Measurements from ENCODE around the gene MAK.

- TF ChIP-seq CTCF (CRISPR knock-in tag; IDR thresholded peaks at IDR 0.05) (no peak), GMEB2 (CRISPR knock-in tag; IDR thresholded peaks at IDR 0.05; ENCODE audit: low read depth) (no peak), EP300 (IDR thresholded peaks at IDR 0.05; ENCODE audit: low read depth in 2 of 2, low read length in 2 of 2) (no peak), EP300 (CRISPR knock-in tag; IDR thresholded peaks at IDR 0.05; ENCODE audit: borderline replicate concordance) (no peak), GABPA (IDR thresholded peaks at IDR 0.05; ENCODE audit: low read depth, low read length) (no peak), GABPA (CRISPR knock-in tag; IDR thresholded peaks at IDR 0.05; ENCODE audit: low read depth) (no peak), ZMAT3 (CRISPR knock-in tag; conservative IDR thresholded peaks at IDR 0.05) (no peak), TRIM22 (IDR thresholded peaks at IDR 0.05) (no peak), POLR2AphosphoS2 (IDR thresholded peaks at IDR 0.05; ENCODE audit: low read depth, low read length) (no peak)
These were observed 105.1 kb downstream of the MAK start for GRCh38 chr6:10733151-10733715.
